ENCODE results near the gene HOXD3.

HOXD3 gene

GRCh38 chr2:176135035-176135440 is 22.1 kb upstream of the HOXD3 start:
- DNase-seq, result no peak

- DNase-seq, result no peak
Measured at GRCh38 chr2:176136374-176137251, 20.5 kb upstream of the HOXD3 start.

GRCh38 chr2:176137252-176137580 is 19.9 kb upstream of the HOXD3 start:
- no peak for DNase-seq

- no peak for DNase-seq
Measured at GRCh38 chr2:176137906-176138305, 19.2 kb upstream of the HOXD3 start.

- DNase-seq, result no peak
Measured at GRCh38 chr2:176138526-176138922, 18.6 kb upstream of the HOXD3 start.

- DNase-seq, result no peak
Measured at GRCh38 chr2:176138923-176139660, 18.0 kb upstream of the HOXD3 start.

GRCh38 chr2:176139661-176140512 is 17.2 kb upstream of the HOXD3 start:
- DNase-seq, result no peak

- no peak for DNase-seq
Measured at GRCh38 chr2:176140513-176141317, 16.4 kb upstream of the HOXD3 start.

GRCh38 chr2:176142281-176142680 is 14.8 kb upstream of the HOXD3 start:
- DNase-seq, result no peak

GRCh38 chr2:176145085-176145969 is 11.8 kb upstream of the HOXD3 start:
- DNase-seq, result no peak

- no peak for DNase-seq
Measured at GRCh38 chr2:176146101-176146500, 11.0 kb upstream of the HOXD3 start.

- DNase-seq, result no peak
Measured at GRCh38 chr2:176146645-176147044, 10.5 kb upstream of the HOXD3 start.

GRCh38 chr2:176147210-176147799 is 9.8 kb upstream of the HOXD3 start:
- no peak for DNase-seq

GRCh38 chr2:176147800-176148496 is 9.2 kb upstream of the HOXD3 start:
- no peak for DNase-seq

- DNase-seq, result no peak
Measured at GRCh38 chr2:176148751-176149421, 8.2 kb upstream of the HOXD3 start.

- no peak for DNase-seq
Measured at GRCh38 chr2:176149481-176149938, 7.6 kb upstream of the HOXD3 start.

- DNase-seq, result no peak
Measured at GRCh38 chr2:176149939-176150583, 7.0 kb upstream of the HOXD3 start.

GRCh38 chr2:176150584-176151441 is 6.3 kb upstream of the HOXD3 start:
- DNase-seq, result no peak
